ENCODE measurements around the gene EVI5L.
"Not testable (repeated sequence)": the region's sequence is repeated elsewhere in the genome, so short reads cannot be mapped to it uniquely, and the experiment has no call there.

EVI5L gene

GRCh38 chr19:7874897-7875273 lies 44.9 kb downstream of the EVI5L start:
- no peak for DNase-seq

- no peak for DNase-seq
Observed at GRCh38 chr19:7877249-7877836, 47.3 kb downstream of the EVI5L start.

GRCh38 chr19:7879111-7879807 lies 49.2 kb downstream of the EVI5L start:
- DNase-seq: no peak

GRCh38 chr19:7879836-7880235 lies 49.8 kb downstream of the EVI5L start:
- DNase-seq: no peak

GRCh38 chr19:7881910-7882309 lies 51.9 kb downstream of the EVI5L start:
- no peak for DNase-seq

- DNase-seq: no peak
Observed at GRCh38 chr19:7883105-7883504, 53.1 kb downstream of the EVI5L start.

- DNase-seq: no peak
Observed at GRCh38 chr19:7883796-7884570, 54.0 kb downstream of the EVI5L start.

- no peak for DNase-seq
Observed at GRCh38 chr19:7885818-7886217, 55.8 kb downstream of the EVI5L start.

- DNase-seq: no peak
Observed at GRCh38 chr19:7887408-7888144, 57.6 kb downstream of the EVI5L start.

- no peak for DNase-seq
Observed at GRCh38 chr19:7888145-7888825, 58.3 kb downstream of the EVI5L start, which contains the start of gene LRRC8E. Gene LRRC8E (plus strand): TSS chr19:7888510. CDS start chr19:7895604, 7,094 bp downstream.

- no peak for DNase-seq
Observed at GRCh38 chr19:7888826-7889217, 58.8 kb downstream of the EVI5L start.

GRCh38 chr19:7893362-7894101 lies 63.5 kb downstream of the EVI5L start:
- not testable (repeated sequence) for DNase-seq

GRCh38 chr19:7894612-7895309 lies 64.7 kb downstream of the EVI5L start:
- no peak for DNase-seq

- DNase-seq: no peak
Observed at GRCh38 chr19:7895565-7895964, 65.5 kb downstream of the EVI5L start.

- no peak for DNase-seq
Observed at GRCh38 chr19:7897292-7897691, 67.3 kb downstream of the EVI5L start.

GRCh38 chr19:7898967-7899366 lies 68.9 kb downstream of the EVI5L start:
- DNase-seq: no peak

- DNase-seq: no peak
Observed at GRCh38 chr19:7899751-7900378, 69.8 kb downstream of the EVI5L start.

- DNase-seq: no peak
Observed at GRCh38 chr19:7900401-7900870, 70.4 kb downstream of the EVI5L start.

GRCh38 chr19:7900931-7901330 lies 70.9 kb downstream of the EVI5L start:
- no peak for DNase-seq

- no peak for DNase-seq
Observed at GRCh38 chr19:7901337-7901736, 71.3 kb downstream of the EVI5L start.

GRCh38 chr19:7902796-7903243 lies 72.8 kb downstream of the EVI5L start:
- no peak for DNase-seq

Data from CD4-positive, alpha-beta T cell treated with Interferon gamma for 1 hour (primary cell).